PC-3 (cell line): ENCODE measurements around the gene EIF5. TPM values are rescaled to one million over a fixed set of nuclear protein-coding genes. Genes with fewer than 3 reads are reported as not detected.

Experiments used
- ATAC-seq: fragments of 200-7000 bp; cut with Tn5 transposase; 2 replicates; pipeline ENCODE4 v1.9.1; 2020; ENCODE audit warnings: mild to moderate bottlenecking, moderate library complexity
- BruUV-seq: library from RNA; stranded (reverse); fragments of 400-500 nt; replicated peaks from 2 replicates; lab custom pipeline; 2021; lab: Mats Ljungman, UMichigan
- CTCF ChIA-PET: fragments of 300-600 bp; sonication (Branson Sonifier 250); formaldehyde crosslinking; loops from one replicate; lab custom pipeline; 2022; ENCODE audit warnings: antibody characterized with exemption; lab: Charles Lee
- POLR2A ChIA-PET: fragments of 300-600 bp; sonication (Branson Sonifier 250); formaldehyde crosslinking; loops from one replicate; lab custom pipeline; 2022; ENCODE audit warnings: antibody characterized with exemption; ENCODE audit not compliant: unreplicated experiment; lab: Charles Lee
- DNase-seq: peaks from one replicate; pipeline ENCODE4 v3.0.0-alpha.2; 2015
- H2AFZ ChIP-seq: fragments of 300-600 bp; sonication (generic); 2 replicates; pipeline ENCODE4 v1.6.0; 2016; ENCODE audit warnings: antibody characterized with exemption, low read length
- H3F3A ChIP-seq: fragments of 300-600 bp; sonication (generic); one replicate; pipeline ENCODE4 v1.6.0; 2017; ENCODE audit warnings: antibody characterized with exemption, low read length, control low read depth, mild to moderate bottlenecking; ENCODE audit not compliant: unreplicated experiment
- H3K27ac ChIP-seq: fragments of 300-600 bp; sonication (generic); 2 replicates; pipeline ENCODE4 v1.5.1; 2016; ENCODE audit warnings: mild to moderate bottlenecking, low read length
- H3K27me3 ChIP-seq: fragments of 300-600 bp; sonication (generic); 2 replicates; pipeline ENCODE4 v1.6.1; 2016; ENCODE audit warnings: low read length, mixed read lengths
- H3K36me3 ChIP-seq: fragments of 300-600 bp; sonication (generic); 2 replicates; pipeline ENCODE4 v1.6.1; 2016; ENCODE audit warnings: low read depth, mixed run types, low read length, mixed read lengths
- H3K4me1 ChIP-seq: fragments of 300-600 bp; sonication (generic); 2 replicates; pipeline ENCODE4 v1.5.1; 2016; ENCODE audit warnings: low read length; ENCODE audit not compliant: insufficient read depth
- H3K4me2 ChIP-seq: fragments of 300-600 bp; sonication (generic); 2 replicates; pipeline ENCODE4 v1.6.0; 2016; ENCODE audit warnings: low read length
- H3K4me3 ChIP-seq: fragments of 300-600 bp; sonication (generic); 2 replicates; pipeline ENCODE4 v1.5.1; 2016; ENCODE audit warnings: mild to moderate bottlenecking, low read length, mixed read lengths
- H3K79me2 ChIP-seq: fragments of 300-600 bp; sonication (generic); 2 replicates; pipeline ENCODE4 v1.6.1; 2017; ENCODE audit warnings: low read length, mixed read lengths
- H3K9ac ChIP-seq: fragments of 300-600 bp; sonication (generic); 2 replicates; pipeline ENCODE4 v1.6.0; 2016; ENCODE audit warnings: mild to moderate bottlenecking, low read length
- H3K9me2 ChIP-seq: fragments of 300-600 bp; sonication (generic); replicated peaks from 2 replicates; pipeline ENCODE4 v1.6.1; 2016; ENCODE audit warnings: mixed run types, low read length, mixed read lengths
- H3K9me3 ChIP-seq: fragments of 300-600 bp; sonication (generic); 2 replicates; pipeline ENCODE4 v1.6.1; 2016; ENCODE audit warnings: low read length, mixed read lengths
- H4K20me1 ChIP-seq: fragments of 300-600 bp; sonication (generic); 2 replicates; pipeline ENCODE4 v1.6.1; 2016; ENCODE audit warnings: low read length, mixed read lengths
- EZH2 ChIP-seq: fragments of 300-600 bp; sonication (generic); IDR thresholded peaks from one replicate; pipeline ENCODE4 v1.6.1; 2017; ENCODE audit warnings: antibody characterized with exemption, mild to moderate bottlenecking, low read length; ENCODE audit not compliant: unreplicated experiment
- EZH2phosphoT487 ChIP-seq: fragments of 300-600 bp; sonication (generic); IDR thresholded peaks from 2 replicates; pipeline ENCODE4 v1.6.1; 2018; ENCODE audit warnings: mild to moderate bottlenecking, antibody characterized with exemption, low read length, borderline replicate concordance
- intact Hi-C: fragments of 100-400 bp; cut with micrococcal nuclease; formaldehyde crosslinking; loops from 2 replicates; pipeline ENCODE4 v1.9.0; 2023
- total RNA-seq: library from RNA; depleted of rRNA; stranded (reverse); fragments of >200 nt; gene quantifications from 2 replicates; pipeline ENCODE4 v1.2.3, GENCODE V29; 2014
- TF ChIP-seq, protein P1 (sequence below): fragments of 300-600 bp; sonication (generic); conservative IDR thresholded peaks from 2 replicates; pipeline ENCODE4 v1.5.1; 2017; ENCODE audit warnings: antibody characterized with exemption, low read depth, mild to moderate bottlenecking, low read length

The EIF5 gene
- total RNA-seq, 1 experiment from 2014 or later: 216 TPM

GRCh38 chr14:103334644-103335622, 896 bp downstream of the EIF5 start:
- no peak overlapping the region for H2AFZ ChIP-seq
- peaks cover 50% of the 10 kb centered on the region for H4K20me1 ChIP-seq
- H3K9ac ChIP-seq: peak overlapping the region; percentile 93
- TF ChIP-seq, protein P1, sequence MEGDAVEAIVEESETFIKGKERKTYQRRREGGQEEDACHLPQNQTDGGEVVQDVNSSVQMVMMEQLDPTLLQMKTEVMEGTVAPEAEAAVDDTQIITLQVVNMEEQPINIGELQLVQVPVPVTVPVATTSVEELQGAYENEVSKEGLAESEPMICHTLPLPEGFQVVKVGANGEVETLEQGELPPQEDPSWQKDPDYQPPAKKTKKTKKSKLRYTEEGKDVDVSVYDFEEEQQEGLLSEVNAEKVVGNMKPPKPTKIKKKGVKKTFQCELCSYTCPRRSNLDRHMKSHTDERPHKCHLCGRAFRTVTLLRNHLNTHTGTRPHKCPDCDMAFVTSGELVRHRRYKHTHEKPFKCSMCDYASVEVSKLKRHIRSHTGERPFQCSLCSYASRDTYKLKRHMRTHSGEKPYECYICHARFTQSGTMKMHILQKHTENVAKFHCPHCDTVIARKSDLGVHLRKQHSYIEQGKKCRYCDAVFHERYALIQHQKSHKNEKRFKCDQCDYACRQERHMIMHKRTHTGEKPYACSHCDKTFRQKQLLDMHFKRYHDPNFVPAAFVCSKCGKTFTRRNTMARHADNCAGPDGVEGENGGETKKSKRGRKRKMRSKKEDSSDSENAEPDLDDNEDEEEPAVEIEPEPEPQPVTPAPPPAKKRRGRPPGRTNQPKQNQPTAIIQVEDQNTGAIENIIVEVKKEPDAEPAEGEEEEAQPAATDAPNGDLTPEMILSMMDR: no peak
- TF ChIP-seq EZH2 (no peak), EZH2phosphoT487 (no peak)
- POLR2A ChIA-PET: interaction anchor here (0.5 to 1.0 kb wide), 3 partner anchors 9 to 208 kb away, joined by 4 to 13 read pairs (median 9); no protein-coding TSS in a partner anchor
- TSS peak; percentile 42 for BruUV-seq
- intact Hi-C loops: loop anchor here (1.0 to 2.0 kb wide), 2 partner anchors 26 to 56 kb away; no protein-coding TSS in a partner anchor
- no peaks in the 10 kb centered on the region for H3K27me3 ChIP-seq
- H3K4me3 ChIP-seq: peak overlapping the region; percentile 95
- H3K36me3 ChIP-seq: peaks cover 52% of the 10 kb centered on the region
- H3K27ac ChIP-seq: peak overlapping the region; percentile 81
- DNase-seq (peak; percentile 75), ATAC-seq (peak; percentile 44)
- no peaks in the 10 kb centered on the region for H3K9me2 ChIP-seq
- H3F3A ChIP-seq: peaks cover 8% of the 10 kb centered on the region
- peak overlapping the region; percentile 99 for H3K4me2 ChIP-seq
- CTCF ChIA-PET: interaction anchor here (0.5 kb wide), 1 partner anchor 11 kb away, joined by 4 read pairs; no protein-coding TSS in a partner anchor
- peaks cover 25% of the 10 kb centered on the region for H3K4me1 ChIP-seq
- H3K79me2 ChIP-seq: peaks cover 63% of the 10 kb centered on the region
- no peaks in the 10 kb centered on the region for H3K9me3 ChIP-seq

GRCh38 chr14:103336191-103336590, 2.2 kb downstream of the EIF5 start:
- no peaks in the 10 kb centered on the region for H3K9me2 ChIP-seq
- ChIA-PET CTCF (no interaction called here), POLR2A (interaction anchor here (0.7 kb wide), 1 partner anchor 206 kb away, joined by 9 read pairs; no protein-coding TSS in a partner anchor)
- H3K36me3 ChIP-seq: peaks cover 64% of the 10 kb centered on the region
- no peaks in the 10 kb centered on the region for H3K27me3 ChIP-seq
- intact Hi-C loops: no loop called here
- peak overlapping the region; percentile 99 for H3K4me2 ChIP-seq
- ATAC-seq: no peak
- H3K4me3 ChIP-seq: peak overlapping the region; percentile 91
- DNase-seq: no peak
- H3K9ac ChIP-seq: peak overlapping the region; percentile 93; the same call in 1 of the 2 replicates
- H3K79me2 ChIP-seq: peaks cover 63% of the 10 kb centered on the region
- H3K27ac ChIP-seq: peak overlapping the region; percentile 7; the same call in 1 of the 2 replicates
- TF ChIP-seq, protein P1: no peak
- no peak for TF ChIP-seq EZH2phosphoT487
- no peak for TF ChIP-seq EZH2
- peaks cover 63% of the 10 kb centered on the region for H4K20me1 ChIP-seq
- peaks cover 25% of the 10 kb centered on the region for H3K4me1 ChIP-seq
- no peaks in the 10 kb centered on the region for H3K9me3 ChIP-seq
- peaks cover 17% of the 10 kb centered on the region for H3F3A ChIP-seq
- no TSS peak for BruUV-seq
- H2AFZ ChIP-seq: no peak overlapping the region
